Neural cell (in vitro differentiated cells): Measurements from ENCODE around the gene SOBP. TPM values are rescaled to one million over a fixed set of nuclear protein-coding genes. Genes with fewer than 3 reads are reported as not detected.

ENCODE experiments used
- H2AFZ ChIP-seq: fragments of 200-600, 300-800 bp; sonication (generic), shearing (Covaris generic); 2 replicates; pipeline ENCODE4 v1.6.0; 2014; ENCODE audit warnings: low read depth, mild to moderate bottlenecking, antibody characterized with exemption, low read length, moderate library complexity
- H3F3A ChIP-seq: fragments of 200-600 bp; shearing (Covaris generic); 2 replicates; pipeline ENCODE4 v1.6.1; 2016; ENCODE audit warnings: mild to moderate bottlenecking, moderate library complexity, mixed read lengths, antibody characterized with exemption, low read length; ENCODE audit not compliant: insufficient read depth, poor library complexity, severe bottlenecking
- H3K27ac ChIP-seq: fragments of 200-600, 300-800 bp; sonication (generic), shearing (Covaris generic); 2 replicates; pipeline ENCODE4 v1.5.1; 2014; ENCODE audit warnings: mild to moderate bottlenecking, low read length, moderate library complexity
- H3K27me3 ChIP-seq: fragments of 300-800, 200-600 bp; sonication (generic), shearing (Covaris generic); 2 replicates; pipeline ENCODE4 v1.6.0; 2014; ENCODE audit warnings: mild to moderate bottlenecking, low read depth, low read length, moderate library complexity; ENCODE audit not compliant: insufficient read depth
- H3K36me3 ChIP-seq: fragments of 300-800, 200-600 bp; sonication (generic), shearing (Covaris generic); 2 replicates; pipeline ENCODE4 v1.5.1; 2014; ENCODE audit warnings: mild to moderate bottlenecking, antibody characterized with exemption, low read length, moderate library complexity; ENCODE audit not compliant: insufficient read depth
- H3K4me2 ChIP-seq: fragments of 300-800, 200-600 bp; sonication (generic), shearing (Covaris generic); 2 replicates; pipeline ENCODE4 v1.6.0; 2014; ENCODE audit warnings: mild to moderate bottlenecking, low read length
- H3K4me3 ChIP-seq: fragments of 300-800, 200-600 bp; sonication (generic), shearing (Covaris generic); 2 replicates; pipeline ENCODE4 v1.5.1; 2014; ENCODE audit warnings: mild to moderate bottlenecking, low read length, moderate library complexity
- H3K79me2 ChIP-seq: fragments of 200-600 bp; shearing (Covaris generic); replicated peaks from 2 replicates; pipeline ENCODE4 v1.6.0; 2014; ENCODE audit warnings: mild to moderate bottlenecking, low read length, moderate library complexity; ENCODE audit not compliant: insufficient read depth
- H3K9ac ChIP-seq: fragments of 300-800, 200-600 bp; sonication (generic), shearing (Covaris generic); 2 replicates; pipeline ENCODE4 v1.6.1; 2016; ENCODE audit warnings: mild to moderate bottlenecking, low read length, mixed read lengths
- H3K9me2 ChIP-seq: fragments of 200-600 bp; shearing (Covaris generic); 2 replicates; pipeline ENCODE4 v1.6.1; 2016; ENCODE audit warnings: mild to moderate bottlenecking, low read length, mixed read lengths; ENCODE audit not compliant: insufficient read depth
- H3K9me3 ChIP-seq: fragments of 200-600, 300-800 bp; sonication (generic), shearing (Covaris generic); 2 replicates; pipeline ENCODE4 v1.6.1; 2016; ENCODE audit warnings: mild to moderate bottlenecking, mixed run types, low read length, moderate library complexity, mixed read lengths
- H4K20me1 ChIP-seq: fragments of 200-600 bp; shearing (Covaris generic); 2 replicates; pipeline ENCODE4 v1.6.1; 2016; ENCODE audit warnings: mild to moderate bottlenecking, mixed run types; ENCODE audit not compliant: insufficient read depth
- CTCF ChIP-seq: fragments of 450-650 bp; IDR thresholded peaks from 2 replicates; pipeline ENCODE4 v1.5.1; 2014; ENCODE audit warnings: antibody characterized with exemption, mild to moderate bottlenecking, moderate library complexity; ENCODE audit not compliant: poor library complexity, severe bottlenecking
- EP300 ChIP-seq: fragments of 450-650 bp; conservative IDR thresholded peaks from 2 replicates; pipeline ENCODE4 v1.6.1; 2014; ENCODE audit warnings: antibody characterized with exemption, mild to moderate bottlenecking, moderate library complexity; ENCODE audit not compliant: poor library complexity, severe bottlenecking
- EZH2 ChIP-seq: fragments of 200-600, 300-800 bp; shearing (Covaris generic), sonication (generic); IDR thresholded peaks from 2 replicates; pipeline ENCODE4 v1.6.1; 2014; ENCODE audit warnings: antibody characterized with exemption, low read length, borderline replicate concordance, mild to moderate bottlenecking; ENCODE audit not compliant: insufficient read depth, poor library complexity, severe bottlenecking
- MXI1 ChIP-seq: fragments of 450-650 bp; conservative IDR thresholded peaks from 2 replicates; pipeline ENCODE4 v1.6.1; 2014; ENCODE audit warnings: antibody characterized with exemption, mild to moderate bottlenecking; ENCODE audit not compliant: poor library complexity, severe bottlenecking
- POLR2AphosphoS5 ChIP-seq: IDR thresholded peaks from 2 replicates; pipeline ENCODE4 v1.6.1; 2012
- RAD21 ChIP-seq: fragments of 450-650 bp; conservative IDR thresholded peaks from 2 replicates; pipeline ENCODE4 v1.6.1; 2014; ENCODE audit warnings: antibody characterized with exemption, mild to moderate bottlenecking, moderate library complexity
- REST ChIP-seq: IDR thresholded peaks from 2 replicates; pipeline ENCODE4 v1.6.1; 2012; ENCODE audit warnings: borderline replicate concordance
- SMC3 ChIP-seq: fragments of 450-650 bp; conservative IDR thresholded peaks from 2 replicates; pipeline ENCODE4 v1.6.1; 2014; ENCODE audit warnings: antibody characterized with exemption, mild to moderate bottlenecking, moderate library complexity; ENCODE audit not compliant: poor library complexity
- TAF1 ChIP-seq: IDR thresholded peaks from 2 replicates; pipeline ENCODE4 v1.6.1; 2012; ENCODE audit warnings: low read depth
- polyA plus RNA-seq: library from polyadenylated mRNA; depleted of rRNA; stranded (reverse); fragments of >200 nt; gene quantifications from 2 replicates; pipeline ENCODE4 v1.2.3, GENCODE V29; 2014

Gene SOBP
- polyA plus RNA-seq, 1 donor from 2014 or later, result 16.4 TPM

GRCh38 chr6:107459283-107460082, 30.4 kb upstream of the SOBP start, which contains the start of gene PDSS2 (continued):
- TF ChIP-seq REST, result no peak

- TF ChIP-seq REST (no peak), TAF1 (no peak), EZH2 (no peak), EP300 (no peak), RAD21 (no peak), MXI1 (no peak), POLR2AphosphoS5 (no peak), SMC3 (no peak), CTCF (no peak)
- H2AFZ ChIP-seq, result peak overlapping the region; percentile 99
- no peaks in the 10 kb centered on the region for H3K9me2 ChIP-seq
- H3K4me2 ChIP-seq, result peak overlapping the region; percentile 53
- no peaks in the 10 kb centered on the region for H3K79me2 ChIP-seq
- no peaks in the 10 kb centered on the region for H3K9me3 ChIP-seq
- H3F3A ChIP-seq, result no peaks in the 10 kb centered on the region
- H3K4me3 ChIP-seq, result peak overlapping the region; percentile 91
- H3K36me3 ChIP-seq, result no peaks in the 10 kb centered on the region
- H4K20me1 ChIP-seq, result no peaks in the 10 kb centered on the region
- H3K27me3 ChIP-seq, result no peaks in the 10 kb centered on the region
- H3K27ac ChIP-seq, result peak overlapping the region; percentile 69
- H3K9ac ChIP-seq, result peak overlapping the region; percentile 75
Observed at GRCh38 chr6:107460083-107460631, 29.8 kb upstream of the SOBP start.
